ENCODE measurements around the gene HOXD13.

Gene HOXD13

DNA sequence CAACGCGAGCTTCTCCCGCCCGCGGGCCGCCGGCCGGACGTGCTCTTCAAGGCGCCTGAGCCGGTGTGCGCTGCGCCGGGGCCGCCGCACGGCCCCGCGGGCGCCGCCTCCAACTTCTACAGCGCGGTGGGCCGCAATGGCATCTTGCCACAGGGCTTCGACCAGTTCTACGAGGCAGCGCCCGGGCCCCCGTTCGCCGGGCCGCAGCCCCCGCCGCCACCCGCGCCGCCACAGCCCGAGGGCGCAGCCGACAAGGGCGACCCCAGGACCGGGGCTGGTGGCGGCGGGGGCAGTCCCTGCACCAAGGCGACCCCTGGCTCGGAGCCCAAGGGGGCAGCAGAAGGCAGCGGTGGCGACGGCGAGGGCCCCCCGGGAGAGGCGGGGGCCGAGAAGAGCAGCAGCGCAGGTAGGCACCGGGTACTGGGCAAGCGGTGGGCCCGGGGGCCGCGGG, 15.2 kb downstream of the HOXD13 start:
- Histone ChIP-seq H3K36me3 (ENCODE audit: control insufficient read depth, low read length) (no peaks in the 10 kb centered on the region), H3F3A (ENCODE audit: control insufficient read depth, insufficient read depth) (no peaks in the 10 kb centered on the region), H3K9me2 (replicated peaks; ENCODE audit: control insufficient read depth, low read length) (no peaks in the 10 kb centered on the region), H4K20me1 (ENCODE audit: control insufficient read depth, insufficient read depth, low read depth, low read length) (no peaks in the 10 kb centered on the region), H3K27me3 (ENCODE audit: control insufficient read depth, low read length) (no peaks in the 10 kb centered on the region), H3K9me3 (ENCODE audit: control insufficient read depth, insufficient read depth, low read length) (no peaks in the 10 kb centered on the region), H3K27ac (ENCODE audit: low read depth, low read length) (no peak overlapping the region), H3K4me1 (ENCODE audit: control insufficient read depth, low read length) (no peaks in the 10 kb centered on the region), H3K4me2 (ENCODE audit: low read length) (no peak overlapping the region), H3K79me2 (ENCODE audit: control insufficient read depth, low read length) (no peaks in the 10 kb centered on the region), H3K4me3 (ENCODE audit: low read length) (no peak overlapping the region)
- TF ChIP-seq EZH2phosphoT487 (IDR thresholded peaks at IDR 0.05; ENCODE audit: borderline replicate concordance, low read length) (no peak), CTCF (IDR thresholded peaks at IDR 0.05; ENCODE audit: low read depth, low read length, poor library complexity, severe bottlenecking) (no peak)

- no peaks in the 10 kb centered on the region for H3K9me3 ChIP-seq (ENCODE audit: control insufficient read depth, insufficient read depth, low read length)
- no peak overlapping the region for H3K4me2 ChIP-seq (ENCODE audit: low read length)
- no peaks in the 10 kb centered on the region for H4K20me1 ChIP-seq (ENCODE audit: control insufficient read depth, insufficient read depth, low read depth, low read length)
- no peaks in the 10 kb centered on the region for H3K79me2 ChIP-seq (ENCODE audit: control insufficient read depth, low read length)
- no peak for TF ChIP-seq CTCF (IDR thresholded peaks at IDR 0.05; ENCODE audit: low read depth, low read length, poor library complexity, severe bottlenecking)
- TF ChIP-seq EZH2phosphoT487 (IDR thresholded peaks at IDR 0.05; ENCODE audit: borderline replicate concordance, low read length), result no peak
- H3K4me3 ChIP-seq (ENCODE audit: low read length), result no peak overlapping the region
- no peaks in the 10 kb centered on the region for H3F3A ChIP-seq (ENCODE audit: control insufficient read depth, insufficient read depth)
- no peaks in the 10 kb centered on the region for H3K36me3 ChIP-seq (ENCODE audit: control insufficient read depth, low read length)
- H3K27me3 ChIP-seq (ENCODE audit: control insufficient read depth, low read length), result peaks cover 15% of the 10 kb centered on the region
- H3K9me2 ChIP-seq (replicated peaks; ENCODE audit: control insufficient read depth, low read length), result no peaks in the 10 kb centered on the region
- no peaks in the 10 kb centered on the region for H3K4me1 ChIP-seq (ENCODE audit: control insufficient read depth, low read length)
- H3K27ac ChIP-seq (ENCODE audit: low read depth, low read length), result no peak overlapping the region
These were observed 16.8 kb downstream of the HOXD13 start for GRCh38 chr2:176109192-176109901.

DNA sequence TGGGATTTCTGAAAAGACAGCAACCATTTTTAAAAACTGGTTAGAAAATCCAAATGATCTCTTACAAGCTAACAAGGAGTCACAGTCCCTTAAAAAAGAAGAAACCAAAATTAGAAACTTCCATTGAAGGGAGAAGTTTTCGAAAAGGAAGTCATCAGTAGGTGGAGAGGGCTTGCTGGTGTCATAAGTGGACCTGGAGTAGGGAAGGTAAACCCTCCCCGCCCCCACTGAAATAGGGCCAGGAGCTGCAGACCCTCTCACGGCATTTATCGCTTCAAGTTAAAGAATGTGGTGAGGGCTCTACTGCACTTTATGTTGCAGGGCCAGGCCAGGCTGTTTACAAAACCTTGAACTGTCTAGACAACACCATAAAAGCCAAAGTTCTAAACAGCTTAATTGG, 17.4 kb downstream of the HOXD13 start:
- Histone ChIP-seq H3K36me3 (ENCODE audit: control insufficient read depth, low read length) (no peaks in the 10 kb centered on the region), H3K9me3 (ENCODE audit: control insufficient read depth, insufficient read depth, low read length) (no peaks in the 10 kb centered on the region), H4K20me1 (ENCODE audit: control insufficient read depth, insufficient read depth, low read depth, low read length) (no peaks in the 10 kb centered on the region), H3K27me3 (ENCODE audit: control insufficient read depth, low read length) (peaks cover 21% of the 10 kb centered on the region), H3F3A (ENCODE audit: control insufficient read depth, insufficient read depth) (no peaks in the 10 kb centered on the region), H3K27ac (ENCODE audit: low read depth, low read length) (no peak overlapping the region), H3K4me3 (ENCODE audit: low read length) (no peak overlapping the region), H3K4me2 (ENCODE audit: low read length) (no peak overlapping the region), H3K4me1 (ENCODE audit: control insufficient read depth, low read length) (no peaks in the 10 kb centered on the region), H3K79me2 (ENCODE audit: control insufficient read depth, low read length) (no peaks in the 10 kb centered on the region), H3K9me2 (replicated peaks; ENCODE audit: control insufficient read depth, low read length) (no peaks in the 10 kb centered on the region)
- TF ChIP-seq CTCF (IDR thresholded peaks at IDR 0.05; ENCODE audit: low read depth, low read length, poor library complexity, severe bottlenecking) (no peak), EZH2phosphoT487 (IDR thresholded peaks at IDR 0.05; ENCODE audit: borderline replicate concordance, low read length) (no peak)
